Measurements from ENCODE around the gene NRCAM. TPM values are rescaled to one million over a fixed set of nuclear protein-coding genes. Genes with fewer than 3 reads are reported as not detected.

The NRCAM gene
- total and polyA plus RNA-seq, 10 of the 15 experiments (the other 5 are each of a cell fraction or from before 2014, with no cell fraction given), result 0.30 to 2.0 (median 1.0) TPM

- TF ChIP-seq RUNX3 (IDR thresholded peaks at IDR 0.05; ENCODE audit: low read length) (no peak), KLF5 (IDR thresholded peaks at IDR 0.05; ENCODE audit: partially characterized antibody) (no peak), BRCA1 (IDR thresholded peaks at IDR 0.05; ENCODE audit: low read depth, low read length) (no peak), MYB (IDR thresholded peaks at IDR 0.05; ENCODE audit: borderline replicate concordance, low read depth, low read length) (no peak), MEF2B (IDR thresholded peaks at IDR 0.05; ENCODE audit: partially characterized antibody, poor library complexity, severe bottlenecking) (no peak)
- RAD21 ChIA-PET (ENCODE audit: unreplicated experiment), result interaction anchor here (1.2 to 8.2 kb wide), 2 partner anchors 9 to 16 kb away, joined by 3 to 65 read pairs; no protein-coding TSS in a partner anchor
Observed at GRCh38 chr7:108129018-108129965, 326.9 kb downstream of the NRCAM start.

More at GRCh38 chr7:108129018-108129965, 326.9 kb downstream of the NRCAM start:
- FAIRE-seq (no peak), ATAC-seq (no peak), DNase-seq (ENCODE audit: low read depth, low spot score) (no peak)
- H3K79me2 ChIP-seq (ENCODE audit: control insufficient read depth, insufficient read depth, low read length), result no peaks in the 10 kb centered on the region
- no peak overlapping the region for H3K27ac ChIP-seq (ENCODE audit: control insufficient read depth, insufficient read depth)
- H3K9me3 ChIP-seq (replicated peaks; ENCODE audit: control insufficient read depth, insufficient read depth, low read length), result no peaks in the 10 kb centered on the region; the same call in 2 of the 3 replicates
- H3K4me3 ChIP-seq, result no peak overlapping the region
- SMC1A ChIA-PET (ENCODE audit: uncharacterized antibody, unreplicated experiment), result interaction anchor here (1.1 to 10.3 kb wide), 4 partner anchors 9 to 16 kb away, joined by 3 to 122 read pairs (median 11); no protein-coding TSS in a partner anchor
- CTCF ChIA-PET, result interaction anchor here (0.6 to 1.5 kb wide), 2 partner anchors 18 to 20 kb away, joined by 3 to 7 read pairs; no protein-coding TSS in a partner anchor
- in situ Hi-C loops (cut with MboI), result no loop called here
- no TSS peak for BruUV-seq (replicated peaks)
- no peaks in the 10 kb centered on the region for H4K20me1 ChIP-seq (ENCODE audit: control insufficient read depth, insufficient read depth)
- peaks cover 3% of the 10 kb centered on the region; the same call in 1 of the 2 replicates for H3K4me1 ChIP-seq (ENCODE audit: control insufficient read depth, insufficient read depth, low read length)
- WGBS (ENCODE audit: insufficient coverage, insufficient replicate concordance, low lambda C conversion rate, missing lambda C conversion rate), result 60% methylated on average over 7 of the region's 7 CpGs
- POLR2A ChIA-PET, result interaction anchor here (1.1 to 1.2 kb wide), 2 partner anchors 12 to 17 kb away, joined by 3 to 4 read pairs; no protein-coding TSS in a partner anchor
- H3K9ac ChIP-seq (ENCODE audit: control insufficient read depth, insufficient read depth, low read length), result no peak overlapping the region
- intact Hi-C loops (cut with micrococcal nuclease; ENCODE audit: unreplicated experiment), result no loop called here
- H3K4me2 ChIP-seq (ENCODE audit: control insufficient read depth, insufficient read depth), result no peak overlapping the region
- H3K27me3 ChIP-seq (replicated peaks in 1 of 2; ENCODE audit: control insufficient read depth in 2 of 2, insufficient read depth in 2 of 2, low read length in 1 of 2), result 0 out of 4 replicates have a peak, but pooled peaks cover 0 to 3% of the 10 kb centered on the region in 2 experiments
- H3K36me3 ChIP-seq (ENCODE audit: control insufficient read depth in 2 of 2, insufficient read depth in 2 of 2, low read length in 1 of 2), result no peaks in the 10 kb centered on the region
- H2AFZ ChIP-seq (ENCODE audit: control insufficient read depth, low read depth, low read length), result no peak overlapping the region
